ENCODE results near the gene C6orf141.

C6orf141 gene

DNA sequence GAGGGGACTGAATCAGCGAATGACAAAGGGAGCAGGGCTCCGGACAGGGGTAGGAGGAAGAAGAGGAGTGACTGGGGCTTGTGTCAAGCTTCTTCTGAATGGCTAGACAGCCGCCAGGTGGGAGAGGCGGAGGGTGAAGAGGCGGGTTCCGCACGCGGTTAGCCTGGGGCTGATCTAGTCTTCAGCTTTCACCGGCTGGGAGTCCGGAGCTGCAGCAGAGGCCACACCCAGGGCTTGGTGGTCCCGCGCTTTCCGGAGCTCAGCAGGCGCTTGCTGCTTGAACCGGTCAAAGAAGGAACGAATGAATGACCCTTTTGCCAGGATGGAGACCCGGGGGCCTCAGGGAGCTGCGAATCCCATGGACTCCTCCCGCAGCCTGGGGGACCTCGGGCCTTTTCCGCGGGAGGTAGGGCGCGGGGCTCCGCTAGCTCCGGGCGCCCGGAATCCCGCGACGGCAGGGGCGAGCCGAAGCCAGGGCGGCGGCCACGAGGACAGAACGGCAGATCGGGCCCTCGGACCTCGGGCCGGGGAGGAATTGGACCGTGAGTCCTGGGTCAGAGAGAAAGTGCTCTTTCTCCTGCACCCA lies at the start of gene C6orf141:
C6orf141 (plus strand) TSS at position 177 of the 586 bp plus-strand sequence; CDS start at position 302, 125 bp downstream.
- peak; percentile 46 for DNase-seq

DNA sequence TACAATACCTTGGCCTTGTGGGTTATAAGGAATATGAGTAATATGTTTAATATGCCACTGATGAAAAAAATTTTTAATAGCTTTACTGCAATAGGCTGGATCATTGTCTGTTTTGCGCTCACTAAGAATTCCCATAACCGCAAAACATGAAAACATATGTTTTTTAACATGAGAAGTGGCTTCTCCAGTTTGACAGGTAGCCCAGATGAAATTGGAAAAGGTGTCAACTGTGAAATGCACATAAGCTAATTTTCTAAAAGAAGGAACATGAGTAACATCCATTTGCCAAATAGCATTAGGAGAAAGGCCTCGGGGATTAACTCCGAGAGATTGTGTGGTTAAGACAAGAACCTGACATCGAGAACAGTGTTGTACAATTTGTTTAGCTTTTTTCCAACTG lies 45.8 kb upstream of the C6orf141 start:
- DNase-seq, result no peak

DNA sequence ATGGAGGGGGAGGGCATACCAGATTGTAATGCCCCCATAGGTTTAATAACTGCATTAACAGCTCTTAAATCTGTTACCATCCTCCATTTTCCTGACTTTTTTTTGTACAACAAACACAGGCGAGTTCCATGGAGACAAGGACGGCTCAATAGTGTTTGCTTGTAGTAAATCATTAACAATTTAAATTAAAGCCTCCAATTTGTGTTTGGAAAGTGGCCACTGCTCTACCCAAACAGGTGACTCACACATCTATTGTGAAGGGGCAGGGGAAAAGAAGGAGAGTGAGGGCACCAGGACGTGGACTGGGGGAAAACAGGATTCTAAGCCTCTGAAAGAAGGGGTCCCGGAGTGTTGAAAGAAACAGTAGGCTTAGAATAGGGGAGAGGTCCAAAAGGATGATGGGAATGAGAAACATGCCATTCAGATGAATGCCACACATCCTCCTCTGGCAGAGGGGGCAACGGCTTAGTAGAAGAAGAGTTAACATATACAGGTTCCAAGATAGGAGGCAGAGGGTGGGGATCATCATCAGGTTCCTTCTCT lies 43.8 kb upstream of the C6orf141 start:
- no peak for DNase-seq

DNA sequence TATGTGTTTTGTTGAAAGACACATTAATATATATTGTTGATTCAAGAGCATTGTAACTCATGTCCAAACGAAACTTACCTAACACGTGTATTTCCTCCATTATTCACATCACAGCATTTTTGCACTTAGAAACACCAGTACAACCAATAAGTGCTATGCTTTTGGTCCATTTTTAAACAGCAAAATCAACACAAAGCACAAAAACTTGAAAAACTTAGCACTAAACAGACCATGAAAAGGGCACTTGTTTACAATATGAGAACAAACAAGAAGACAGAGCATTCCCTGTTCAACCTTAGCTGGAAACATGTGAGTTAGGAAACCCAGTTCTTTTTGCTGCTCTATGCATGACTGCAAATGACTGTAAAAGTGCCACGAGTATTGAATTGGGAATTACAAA lies 41.1 kb upstream of the C6orf141 start:
- DNase-seq, result no peak

DNA sequence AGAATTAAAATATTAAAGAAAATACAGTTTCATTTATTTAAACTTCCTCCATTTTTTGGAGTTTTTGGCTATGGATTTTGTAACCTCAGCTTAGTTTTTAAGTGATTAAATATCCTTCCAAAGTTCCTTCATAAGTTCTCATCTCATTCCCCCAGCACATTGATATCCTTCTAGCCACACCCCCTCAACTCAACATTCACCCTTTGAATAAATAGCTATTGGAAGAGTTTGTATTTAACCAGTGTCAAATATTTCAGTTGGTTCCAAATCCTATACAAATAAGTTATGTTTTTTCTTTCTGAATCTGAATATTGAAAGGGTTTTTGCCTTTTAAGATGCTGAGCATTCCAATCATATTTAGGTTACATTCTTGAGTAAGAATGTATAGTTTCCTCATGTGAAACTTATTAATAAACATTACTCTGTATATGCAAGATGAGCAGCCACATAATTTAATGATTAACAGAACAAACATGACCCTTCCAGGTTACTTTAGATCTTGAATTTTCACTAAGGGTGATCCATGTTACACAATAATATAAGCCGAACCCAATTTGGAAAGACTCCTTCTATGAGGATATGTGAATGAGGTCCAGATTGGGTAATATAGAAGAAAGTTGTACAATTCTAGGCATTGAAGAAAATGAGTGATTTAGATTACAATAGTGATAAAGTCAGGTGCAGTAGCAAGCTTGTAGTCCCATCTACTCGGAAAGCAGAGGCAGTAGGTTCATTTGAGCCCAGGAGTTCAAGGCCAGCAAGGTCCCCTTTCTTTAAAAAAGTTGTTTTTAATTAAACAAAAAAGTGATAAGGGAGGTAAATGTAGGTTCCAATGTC lies 37.1 kb upstream of the C6orf141 start:
- no peak for DNase-seq

DNA sequence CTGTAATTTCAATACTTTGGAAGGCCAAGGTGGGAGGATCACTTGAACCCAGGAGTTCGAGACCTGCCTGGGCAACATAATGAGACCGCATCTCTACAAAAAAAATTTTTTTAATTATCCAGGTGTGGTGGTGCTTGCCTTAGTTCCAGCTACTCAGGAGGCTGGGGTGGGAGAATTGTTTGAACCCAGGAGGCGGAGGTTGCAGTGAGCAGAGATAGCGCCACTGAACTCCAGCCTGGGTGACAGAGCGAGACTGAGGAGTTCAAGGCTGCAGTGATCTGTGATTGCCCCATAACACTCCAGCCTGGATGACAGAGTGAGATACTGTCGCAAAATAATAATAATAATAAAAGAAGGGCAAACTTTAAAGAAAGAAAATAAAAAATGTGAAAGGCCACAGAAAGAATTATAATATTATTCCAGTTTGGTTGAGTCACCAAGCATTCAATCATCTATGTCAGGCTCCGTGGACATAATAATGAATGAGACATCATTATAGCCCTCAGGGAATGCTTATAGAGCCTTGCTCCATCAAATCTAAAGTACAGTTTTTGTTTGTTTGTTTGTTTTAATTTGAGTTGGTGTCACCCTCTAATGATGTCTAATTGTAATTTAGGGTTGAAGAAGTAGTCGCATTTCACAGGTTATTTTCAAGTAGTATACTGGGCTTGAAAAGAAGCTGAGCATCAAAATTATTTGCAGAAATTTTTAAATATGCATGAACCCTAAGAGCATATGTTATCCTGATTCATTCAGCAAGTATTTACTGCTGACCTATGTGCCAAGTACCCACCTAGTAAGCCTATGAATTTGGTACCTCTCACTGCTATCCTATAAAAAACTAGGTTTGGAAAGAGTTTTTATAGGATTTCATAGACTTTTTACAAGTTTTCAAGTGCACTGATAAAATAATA lies 35.6 kb upstream of the C6orf141 start:
- no peak for DNase-seq

DNA sequence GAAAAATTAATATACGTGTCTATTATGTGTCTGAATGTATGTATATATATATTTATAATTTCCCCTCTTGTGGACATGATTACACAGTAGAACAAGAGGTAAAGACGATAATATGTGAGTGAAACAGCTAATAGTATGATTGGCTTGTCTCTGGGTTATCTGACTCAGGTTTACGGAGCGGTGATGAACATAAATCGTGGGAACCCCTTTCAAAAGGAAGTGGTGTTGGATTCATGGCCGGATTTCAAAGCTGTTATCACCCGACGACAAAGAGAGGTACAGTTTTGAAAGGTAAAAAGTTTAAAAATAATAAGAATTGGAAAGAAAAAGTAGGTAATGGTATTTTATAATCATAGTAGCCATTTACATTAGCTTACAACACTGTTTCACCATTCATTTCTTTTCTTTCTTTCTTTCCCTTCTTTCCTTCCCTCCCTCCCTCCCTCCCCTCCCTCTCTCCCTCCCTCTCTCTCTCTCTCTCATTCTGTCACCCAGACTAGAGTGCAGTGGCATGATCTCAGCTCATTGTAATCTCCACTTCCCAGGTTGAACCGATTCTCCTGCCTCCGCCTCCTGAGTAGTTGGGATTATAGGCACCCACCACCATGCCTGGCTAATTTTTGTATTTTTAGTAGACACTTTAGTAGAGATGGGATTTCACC lies 34.9 kb upstream of the C6orf141 start:
- DNase-seq, result no peak

DNA sequence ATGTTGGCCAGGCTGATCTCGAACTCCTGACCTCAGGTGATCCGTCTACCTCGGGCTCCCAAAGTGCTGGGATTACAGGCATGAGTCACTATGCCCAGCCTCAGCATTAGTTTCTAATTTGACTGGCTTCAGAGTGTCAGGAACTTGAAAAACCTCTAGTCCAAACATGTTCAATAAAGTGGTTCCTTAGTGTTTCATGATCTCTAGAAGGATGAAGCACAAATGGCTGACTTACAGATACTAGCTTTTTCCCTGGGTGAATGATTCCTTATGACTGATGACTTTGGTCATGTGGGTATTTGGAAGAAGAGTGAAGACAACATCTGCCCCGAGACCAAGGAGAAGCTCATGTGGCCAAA lies 34.3 kb upstream of the C6orf141 start:
- DNase-seq, result no peak

DNA sequence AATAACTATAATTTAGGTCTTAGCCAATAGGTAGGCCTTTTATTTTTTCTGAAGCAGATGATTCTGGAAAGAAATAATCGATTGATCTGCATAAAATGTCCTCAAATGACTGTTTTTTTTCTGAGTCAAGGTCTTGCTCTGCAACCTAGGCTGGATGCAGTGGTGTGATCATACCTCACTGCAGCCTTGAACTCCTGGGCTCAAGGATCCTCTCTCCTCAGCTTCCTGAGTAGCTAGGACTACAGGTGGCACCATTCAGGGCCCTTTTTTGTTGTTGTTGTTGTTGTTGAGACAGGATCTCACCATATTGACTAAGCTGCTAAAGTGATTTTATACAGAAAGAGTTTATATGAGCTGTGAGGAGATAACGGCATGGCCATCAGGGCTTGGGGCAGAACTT lies 32.5 kb upstream of the C6orf141 start:
- no peak for DNase-seq

DNA sequence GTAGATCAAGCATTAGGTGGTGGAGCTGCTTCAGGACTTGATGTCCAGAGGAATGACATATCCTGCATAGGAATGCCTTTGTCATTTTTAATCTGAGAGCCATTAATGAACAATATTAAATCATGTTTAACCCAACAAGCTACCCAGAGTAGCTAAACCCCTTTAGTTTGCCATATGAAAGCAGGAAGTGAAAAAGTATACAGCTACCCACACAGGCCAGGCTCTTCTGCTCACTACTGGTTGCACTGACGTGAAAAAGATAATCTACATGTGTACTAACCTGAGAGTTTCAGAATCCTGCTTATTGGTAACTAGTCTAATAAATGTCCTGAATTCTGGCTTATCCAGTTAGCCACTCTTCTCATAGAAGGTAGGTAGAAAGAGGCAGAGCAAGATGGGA lies 30.8 kb upstream of the C6orf141 start:
- no peak for DNase-seq

DNA sequence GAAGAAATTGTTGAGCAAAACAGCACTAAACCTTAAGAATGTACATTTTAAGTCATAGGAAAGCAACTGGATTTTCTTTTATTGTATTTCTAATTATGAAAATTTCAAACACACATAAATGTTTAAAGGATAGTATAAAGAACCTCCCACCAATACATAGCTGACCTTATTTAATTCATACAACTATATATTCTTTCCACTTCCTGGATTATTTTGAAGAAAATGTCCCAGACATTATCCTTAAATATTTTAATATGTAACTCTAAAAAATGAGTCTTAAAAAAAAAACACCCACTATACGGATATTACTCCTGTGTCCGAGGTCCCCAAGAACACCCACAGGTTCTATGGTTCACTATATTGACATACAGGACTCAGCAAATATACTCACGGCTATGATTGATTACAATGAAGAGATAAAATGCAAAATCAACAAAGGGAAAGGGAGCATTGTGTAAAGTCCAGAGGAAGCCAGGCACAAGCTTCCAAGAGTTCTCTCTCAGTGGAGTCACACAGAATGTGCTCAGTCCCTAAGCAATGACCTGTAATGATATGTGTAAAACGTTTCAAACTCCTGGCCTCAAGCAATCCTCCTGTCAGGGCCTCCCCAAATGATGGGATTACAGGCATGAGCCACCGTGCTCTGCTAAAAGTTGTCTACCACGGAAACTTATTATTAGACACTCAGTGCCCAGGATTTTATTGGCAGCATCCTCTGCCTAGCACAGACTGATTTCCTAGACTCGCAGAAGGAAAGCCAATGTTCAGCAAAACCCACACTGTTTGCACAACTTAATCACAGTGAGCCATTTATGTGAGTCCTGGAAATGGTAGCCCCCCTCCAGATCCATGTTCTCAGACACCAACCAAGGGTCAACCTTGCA lies 27.5 kb upstream of the C6orf141 start:
- no peak for DNase-seq

DNA sequence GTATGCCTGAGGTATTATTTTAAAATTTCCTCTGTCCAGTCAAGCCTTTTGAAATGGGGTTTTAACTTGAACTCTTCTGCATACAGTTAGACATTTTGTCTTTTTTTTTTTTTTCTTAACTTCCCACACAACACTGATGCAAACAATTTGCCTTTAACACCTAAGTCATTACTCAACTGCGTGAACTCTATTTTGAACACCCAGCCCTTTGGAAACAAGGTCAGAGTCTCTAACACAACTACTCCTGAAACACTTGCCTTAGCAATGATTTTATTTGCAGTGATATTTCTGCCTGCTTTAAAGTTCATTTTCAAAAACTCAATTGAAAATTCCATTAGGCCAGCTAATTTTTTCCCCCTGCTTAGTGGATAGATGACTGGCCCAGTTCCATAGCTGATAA lies 26.6 kb upstream of the C6orf141 start:
- no peak for DNase-seq

DNA sequence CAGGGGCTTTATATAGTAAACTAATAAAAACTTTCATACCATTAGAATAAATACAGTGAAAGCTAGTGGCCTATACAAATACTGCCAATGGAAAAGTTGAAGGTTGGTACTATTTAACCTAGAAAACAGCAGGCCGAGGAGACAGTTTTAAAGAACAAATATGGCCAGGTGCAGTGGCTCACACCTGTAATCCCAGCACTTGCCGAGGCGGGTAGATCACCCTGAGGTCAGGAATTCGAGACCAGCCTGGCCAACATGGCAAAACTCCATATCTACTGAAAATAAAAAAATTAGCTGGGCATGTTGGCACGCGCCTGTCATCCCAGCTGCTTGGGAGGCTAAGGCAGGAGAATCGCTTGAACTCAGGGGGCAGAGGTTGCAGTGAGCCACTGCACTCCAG lies 25.9 kb upstream of the C6orf141 start:
- DNase-seq, result no peak

DNA sequence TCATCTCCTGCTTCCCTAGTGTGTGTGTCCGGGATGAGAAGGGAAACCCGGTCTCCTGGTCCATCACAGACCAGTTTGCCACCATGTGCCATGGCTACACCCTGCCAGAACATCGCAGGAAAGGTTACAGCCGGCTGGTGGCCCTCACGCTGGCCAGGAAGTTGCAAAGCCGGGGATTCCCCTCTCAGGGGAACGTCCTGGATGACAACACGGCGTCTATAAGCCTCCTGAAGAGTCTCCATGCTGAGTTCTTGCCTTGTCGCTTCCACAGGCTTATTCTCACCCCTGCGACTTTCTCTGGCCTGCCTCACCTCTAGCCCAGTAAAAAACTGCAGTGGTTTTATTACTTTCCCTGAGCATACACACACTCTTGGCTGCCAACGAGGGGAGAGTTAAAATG lies 23.9 kb upstream of the C6orf141 start:
- no peak for DNase-seq

DNA sequence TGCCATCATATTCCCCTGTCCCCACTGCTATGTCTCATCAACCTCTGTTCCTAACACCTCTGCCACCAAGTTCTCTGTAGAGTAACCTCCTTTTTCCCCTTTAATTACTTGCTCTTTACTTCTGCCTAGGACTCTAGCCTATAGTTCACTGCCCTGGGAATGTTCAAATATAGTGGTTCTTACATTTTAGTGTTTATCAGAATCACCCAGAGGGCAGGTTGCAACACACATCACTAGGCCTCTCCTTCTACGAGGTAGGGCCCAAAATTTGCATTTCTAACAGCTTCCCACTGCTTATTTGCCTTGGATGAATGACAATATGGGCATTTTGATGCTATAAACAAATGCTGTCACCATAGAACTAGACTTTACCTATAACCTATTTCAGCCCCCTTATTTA lies 23.1 kb upstream of the C6orf141 start:
- peak; percentile 79 for DNase-seq

DNA sequence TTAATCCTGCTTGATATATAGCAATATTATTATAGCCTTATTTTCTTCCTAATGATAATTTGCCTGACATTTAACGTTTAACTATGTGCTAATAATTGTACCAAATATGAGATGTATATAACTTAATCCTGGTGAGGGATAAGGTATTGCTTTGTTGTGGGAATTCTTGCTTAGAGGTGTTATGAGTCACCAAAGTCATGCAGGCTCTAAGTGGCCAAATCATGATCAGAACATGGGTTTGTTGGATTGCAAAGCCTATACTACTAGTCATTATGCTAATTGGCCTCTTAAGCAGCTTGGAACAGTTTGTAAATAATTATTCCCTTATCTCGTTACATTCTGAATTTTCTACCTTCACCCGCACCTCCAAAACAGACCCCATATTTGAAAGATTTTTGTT lies 21.9 kb upstream of the C6orf141 start:
- peak; percentile 63 for DNase-seq

DNA sequence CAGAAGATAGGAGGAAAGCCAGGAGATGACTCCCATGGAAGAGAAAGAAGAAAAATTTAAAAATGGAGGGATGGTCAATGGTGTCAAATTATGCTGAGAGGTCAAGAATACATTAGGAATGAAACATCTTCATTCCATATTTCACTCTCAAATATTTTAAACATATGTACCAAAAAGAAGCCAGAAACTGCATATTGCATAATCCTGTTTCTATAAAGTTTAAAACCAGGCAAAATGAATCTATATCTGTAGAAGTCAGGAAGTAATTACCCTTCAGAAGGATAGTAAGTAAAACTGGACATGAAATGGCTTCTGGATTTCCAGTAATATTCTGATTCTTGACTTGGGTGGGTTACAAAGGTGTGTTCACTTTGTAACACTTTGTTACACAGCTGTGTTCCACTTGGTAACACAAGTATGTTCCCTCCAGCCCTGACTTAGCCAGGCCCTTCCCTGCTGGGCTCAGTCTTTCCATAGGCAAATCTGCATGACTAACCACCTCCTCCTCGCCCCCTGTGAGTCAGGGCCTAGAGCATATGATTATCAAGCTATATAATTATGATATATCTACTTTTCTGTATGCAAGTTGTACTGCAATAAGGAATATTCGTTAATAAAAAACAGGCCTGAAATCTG lies 20.2 kb upstream of the C6orf141 start:
- DNase-seq, result no peak

DNA sequence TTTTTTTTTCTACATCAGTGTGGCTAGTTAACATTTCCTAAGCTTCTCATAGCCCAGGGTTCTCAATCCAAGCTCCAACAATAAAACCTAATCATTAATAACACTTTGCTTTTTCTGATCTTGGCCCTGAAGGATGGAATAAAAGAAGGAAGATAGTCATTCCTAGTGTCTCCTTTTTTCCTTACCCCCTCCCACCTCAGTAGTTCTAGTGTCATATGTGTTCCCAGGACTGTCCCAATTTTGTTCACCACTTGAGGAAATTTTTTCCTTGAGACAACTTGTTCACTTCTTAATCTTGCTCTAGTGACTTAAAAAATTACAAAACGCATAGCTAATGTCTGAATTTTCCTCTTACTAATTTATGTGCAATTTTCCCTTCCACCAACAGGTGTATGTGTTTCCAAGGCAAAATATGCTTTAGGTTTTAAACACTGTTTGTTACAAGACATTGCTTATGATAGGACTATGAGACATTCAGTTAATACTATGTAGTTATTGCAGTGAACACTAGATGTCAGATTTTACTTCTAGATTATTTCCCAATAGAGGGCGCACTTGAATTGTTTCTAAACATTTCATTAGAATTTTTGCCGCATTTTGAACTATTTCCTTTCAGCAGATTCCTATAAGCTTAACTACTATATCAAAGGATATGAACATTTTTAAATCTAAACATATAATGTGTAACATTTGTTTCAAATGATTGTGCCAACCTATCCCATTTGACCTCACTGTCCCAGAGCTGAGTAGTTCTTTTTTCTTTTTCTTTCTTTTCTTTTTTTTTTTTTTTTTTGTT lies 18.5 kb upstream of the C6orf141 start:
- DNase-seq, result peak; percentile 59

DNA sequence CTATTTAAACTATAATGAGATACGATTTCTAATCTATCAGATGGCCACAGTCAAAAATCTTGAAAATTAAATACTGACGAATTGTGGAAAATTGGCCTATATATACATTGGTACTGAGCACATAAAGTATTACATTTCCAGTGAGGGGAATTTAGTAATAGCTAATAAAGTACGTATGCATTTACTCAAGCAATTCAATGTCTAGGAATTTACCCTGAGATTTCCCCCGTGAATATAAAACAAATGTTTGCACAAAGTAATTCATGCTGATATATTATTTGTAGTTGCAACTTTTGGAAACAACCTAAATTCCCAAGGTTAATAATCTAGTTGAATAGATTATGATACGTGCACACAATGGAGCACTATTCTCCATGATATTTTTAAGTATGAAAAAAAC lies 14.7 kb upstream of the C6orf141 start:
- DNase-seq, result no peak

DNA sequence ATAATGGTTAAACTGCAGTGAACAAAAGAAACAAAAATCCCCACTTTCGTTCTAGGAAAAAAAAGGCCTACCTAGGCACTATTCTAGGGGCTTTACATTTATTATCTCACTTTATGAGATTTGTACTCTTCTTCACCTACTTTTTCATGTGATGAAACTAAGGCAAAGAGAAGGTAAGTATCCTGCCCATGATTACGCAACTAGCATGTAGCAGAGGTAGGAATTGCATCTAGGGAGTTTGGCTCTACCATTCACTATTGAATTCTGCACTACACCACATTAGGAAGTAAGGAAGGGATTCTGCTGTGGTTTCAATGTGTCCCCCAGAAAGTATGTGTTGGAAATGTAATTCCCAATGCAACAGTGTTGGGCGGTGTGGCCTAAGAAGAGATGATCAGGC lies 11.4 kb upstream of the C6orf141 start:
- DNase-seq, result no peak

Measured in NCI-H1048 (cell line).